SK-N-MC (cell line): ENCODE data around the gene MAP4.
A peak's percentile ranks its signal among the peaks of the same experiment; 100 is the strongest.
"Not testable (repeated sequence)": the region's sequence is repeated elsewhere in the genome, so short reads cannot be mapped to it uniquely, and the experiment has no call there.

Experiments
- DNase-seq: peaks from one replicate; pipeline ENCODE4 v3.0.0-alpha.2; 2011; ENCODE audit warnings: low read depth, low spot score
- H3K27ac ChIP-seq: fragments of 200-600 bp; sonication (generic); 2 replicates; pipeline ENCODE4 v1.5.1; 2016; ENCODE audit warnings: mixed run types
- H3K36me3 ChIP-seq: fragments of 200-600 bp; sonication (generic); 2 replicates; pipeline ENCODE4 v1.6.1; 2017; ENCODE audit warnings: antibody characterized with exemption, low read length, mixed read lengths; ENCODE audit not compliant: insufficient read depth
- H3K4me3 ChIP-seq: fragments of 200-600 bp; sonication (generic); 2 replicates; pipeline ENCODE4 v1.5.1; 2016
- H3K9ac ChIP-seq: fragments of 200-600 bp; sonication (generic); 2 replicates; pipeline ENCODE4 v1.8.0; 2017; ENCODE audit warnings: mixed run types, mixed read lengths; ENCODE audit not compliant: insufficient read length
- H3K9me3 ChIP-seq: fragments of 200-600 bp; sonication (generic); 2 replicates; pipeline ENCODE4 v1.6.1; 2017; ENCODE audit warnings: low read depth, mild to moderate bottlenecking, antibody characterized with exemption, low read length, moderate library complexity, mixed read lengths
- EZH2 ChIP-seq: fragments of 200-600 bp; sonication (generic); IDR thresholded peaks from one replicate; pipeline ENCODE4 v1.6.1; 2017; ENCODE audit warnings: antibody characterized with exemption
- FOXP2 ChIP-seq: optimal IDR thresholded peaks from 2 replicates; pipeline ENCODE3; 2011; ENCODE audit warnings: mild to moderate bottlenecking, moderate library complexity; ENCODE audit not compliant: insufficient read depth; ENCODE audit errors: extremely low read length, control extremely low read depth
- POLR2AphosphoS5 ChIP-seq: IDR thresholded peaks from 2 replicates; pipeline ENCODE4 v1.6.1; 2012; ENCODE audit warnings: mild to moderate bottlenecking, low read depth, low read length, borderline replicate concordance

Gene MAP4

GRCh38 chr3:47888986-47889757 lies 127.0 kb downstream of the MAP4 start:
- TF ChIP-seq POLR2AphosphoS5, result no peak
- TF ChIP-seq EZH2, result no peak
- no peak for TF ChIP-seq FOXP2
- H3K36me3 ChIP-seq, result peaks cover 20% of the 10 kb centered on the region
- H3K9ac ChIP-seq, result no peak overlapping the region
- H3K27ac ChIP-seq, result peak overlapping the region; percentile 71; the same call in 1 of the 2 replicates
- H3K4me3 ChIP-seq, result no peak overlapping the region
- H3K9me3 ChIP-seq, result no peaks in the 10 kb centered on the region
- no peak for DNase-seq

- H3K36me3 ChIP-seq, result peaks cover 20% of the 10 kb centered on the region
- H3K4me3 ChIP-seq, H3K9me3 ChIP-seq, DNase-seq, H3K9ac ChIP-seq, H3K27ac ChIP-seq: not testable (repeated sequence)
Measured at GRCh38 chr3:47887991-47888390, 128.2 kb downstream of the MAP4 start.

DNA sequence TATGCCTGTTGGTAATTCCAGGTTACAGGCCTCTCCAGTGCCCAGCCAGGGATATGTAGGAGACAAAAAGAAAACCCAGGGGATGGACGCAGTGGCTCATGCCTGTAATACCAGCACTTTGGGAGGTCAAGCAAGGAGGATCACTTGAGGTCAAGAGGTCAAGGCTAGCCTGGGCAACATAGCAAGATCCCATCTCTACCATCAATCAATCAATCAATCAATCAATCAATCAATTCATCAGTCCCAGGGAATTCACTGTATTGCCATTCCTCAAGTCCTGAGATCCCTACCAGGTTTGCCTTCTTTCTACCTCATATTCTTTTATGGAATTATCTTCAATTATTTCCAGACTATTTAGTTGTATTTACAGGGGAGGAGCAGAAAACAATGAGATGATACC lies 131.0 kb downstream of the MAP4 start:
- Histone ChIP-seq H3K27ac (no peak overlapping the region), H3K4me3 (no peak overlapping the region), H3K9me3 (no peaks in the 10 kb centered on the region), H3K36me3 (peaks cover 19% of the 10 kb centered on the region), H3K9ac (no peak overlapping the region)
- TF ChIP-seq EZH2 (no peak), POLR2AphosphoS5 (no peak), FOXP2 (no peak)
- no peak for DNase-seq

- Histone ChIP-seq H3K27ac (no peak overlapping the region), H3K36me3 (peaks cover 15% of the 10 kb centered on the region), H3K4me3 (no peak overlapping the region), H3K9me3 (no peaks in the 10 kb centered on the region), H3K9ac (no peak overlapping the region)
- DNase-seq, result no peak
- TF ChIP-seq POLR2AphosphoS5, result no peak
- no peak for TF ChIP-seq EZH2
- no peak for TF ChIP-seq FOXP2
Measured at GRCh38 chr3:47884603-47885002, 131.6 kb downstream of the MAP4 start.

DNA sequence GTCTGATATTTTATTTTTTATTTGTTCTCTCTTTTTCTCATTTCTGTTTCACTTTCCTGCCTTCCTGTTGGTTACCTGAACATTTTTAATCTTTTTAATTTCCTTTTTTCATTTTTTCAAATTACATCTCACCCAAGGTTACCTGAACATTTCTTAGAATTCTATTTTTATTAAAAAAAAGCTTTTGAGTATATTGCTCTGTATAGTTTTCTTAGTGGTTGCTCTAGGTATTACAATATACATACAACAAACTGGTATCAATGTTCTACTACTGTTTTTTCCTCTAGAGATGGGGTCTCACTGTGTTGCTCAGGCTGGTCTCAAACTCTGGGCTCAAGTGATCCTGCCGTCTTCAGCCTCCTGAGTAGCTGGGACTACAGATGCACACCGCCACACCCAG lies 133.9 kb downstream of the MAP4 start:
- TF ChIP-seq EZH2, result no peak
- no peak for TF ChIP-seq POLR2AphosphoS5
- no peak for TF ChIP-seq FOXP2

GRCh38 chr3:47877719-47878118 lies 138.5 kb downstream of the MAP4 start:
- no peak overlapping the region for H3K9ac ChIP-seq
- no peak for DNase-seq
- H3K27ac ChIP-seq, result no peak overlapping the region

More for the DNA sequence above, 133.9 kb downstream of the MAP4 start:
- no peak overlapping the region for H3K27ac ChIP-seq
- peaks cover 4% of the 10 kb centered on the region; the same call in 1 of the 2 replicates for H3K36me3 ChIP-seq
- H3K4me3 ChIP-seq, result no peak overlapping the region
- no peak for DNase-seq
- no peaks in the 10 kb centered on the region for H3K9me3 ChIP-seq
- H3K9ac ChIP-seq, result no peak overlapping the region

DNA sequence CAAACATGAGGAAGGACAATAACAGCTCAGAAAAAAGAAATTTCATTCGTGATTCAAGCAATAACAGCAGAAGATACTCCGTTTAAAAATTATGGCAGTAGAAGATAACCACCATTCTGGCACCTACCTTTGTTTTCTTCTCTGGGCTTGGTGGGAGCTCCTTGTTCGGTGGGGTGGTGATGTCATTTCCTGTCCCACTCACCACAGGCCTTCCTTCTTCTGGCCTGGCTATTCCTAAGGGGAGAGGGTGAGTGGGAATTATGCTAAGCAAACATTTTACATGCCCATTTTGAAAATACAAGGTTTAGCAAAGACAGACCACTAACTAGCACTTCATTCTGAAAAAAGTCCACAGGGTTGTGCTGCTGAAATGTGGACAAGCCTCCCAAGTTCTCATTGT lies 138.9 kb downstream of the MAP4 start:
- TF ChIP-seq FOXP2 (no peak), POLR2AphosphoS5 (no peak), EZH2 (no peak)
- no peaks in the 10 kb centered on the region for H3K9me3 ChIP-seq
- H3K36me3 ChIP-seq, result peaks cover 8% of the 10 kb centered on the region; the same call in 1 of the 2 replicates
- DNase-seq, result no peak
- H3K4me3 ChIP-seq, result no peak overlapping the region
- H3K9ac ChIP-seq, result no peak overlapping the region
- H3K27ac ChIP-seq, result no peak overlapping the region

More at GRCh38 chr3:47877719-47878118, 138.5 kb downstream of the MAP4 start:
- H3K36me3 ChIP-seq, result peaks cover 8% of the 10 kb centered on the region; the same call in 1 of the 2 replicates
- H3K4me3 ChIP-seq, result no peak overlapping the region
- H3K9me3 ChIP-seq, result no peaks in the 10 kb centered on the region
- no peak for TF ChIP-seq POLR2AphosphoS5
- no peak for TF ChIP-seq EZH2
- no peak for TF ChIP-seq FOXP2

- Histone ChIP-seq H3K36me3 (peaks cover 29% of the 10 kb centered on the region; the same call in 1 of the 2 replicates), H3K9ac (no peak overlapping the region), H3K4me3 (no peak overlapping the region), H3K9me3 (no peaks in the 10 kb centered on the region), H3K27ac (no peak overlapping the region)
- DNase-seq, result no peak
- TF ChIP-seq POLR2AphosphoS5 (no peak), EZH2 (no peak), FOXP2 (no peak)
Measured at GRCh38 chr3:47874913-47875312, 141.3 kb downstream of the MAP4 start.

DNA sequence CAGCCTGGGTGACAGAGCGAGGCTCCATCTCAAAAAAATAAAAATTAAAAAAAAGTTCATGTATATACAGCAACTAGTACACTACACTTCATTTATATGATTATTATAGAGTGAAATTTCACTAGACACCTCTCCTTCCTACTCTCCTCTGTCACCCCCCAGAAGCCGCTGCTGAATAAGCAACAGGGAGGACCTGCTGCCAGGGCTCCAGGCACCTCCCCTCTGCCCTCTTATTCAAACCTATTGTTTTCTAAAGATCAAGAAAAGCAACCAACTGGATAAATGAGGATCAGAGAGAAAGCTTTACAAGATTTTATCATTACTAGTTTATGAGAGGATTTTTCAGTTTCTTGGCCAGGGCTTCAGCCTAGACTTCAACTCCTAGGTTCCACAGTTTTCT lies 141.8 kb downstream of the MAP4 start:
- peaks cover 34% of the 10 kb centered on the region; the same call in 1 of the 2 replicates for H3K36me3 ChIP-seq
- no peak overlapping the region for H3K27ac ChIP-seq
- no peaks in the 10 kb centered on the region for H3K9me3 ChIP-seq
- no peak overlapping the region for H3K9ac ChIP-seq
- H3K4me3 ChIP-seq, result no peak overlapping the region
- TF ChIP-seq EZH2 (no peak), POLR2AphosphoS5 (no peak), FOXP2 (no peak)
- no peak for DNase-seq
